Measurements from ENCODE around the gene GMDS. TPM values are rescaled to one million over a fixed set of nuclear protein-coding genes. Genes with fewer than 3 reads are reported as not detected.

GMDS gene
- total and polyA plus RNA-seq, 2 experiments from 2014 or later: 6.3 to 17.7 TPM

- TF ChIP-seq, protein P1, sequence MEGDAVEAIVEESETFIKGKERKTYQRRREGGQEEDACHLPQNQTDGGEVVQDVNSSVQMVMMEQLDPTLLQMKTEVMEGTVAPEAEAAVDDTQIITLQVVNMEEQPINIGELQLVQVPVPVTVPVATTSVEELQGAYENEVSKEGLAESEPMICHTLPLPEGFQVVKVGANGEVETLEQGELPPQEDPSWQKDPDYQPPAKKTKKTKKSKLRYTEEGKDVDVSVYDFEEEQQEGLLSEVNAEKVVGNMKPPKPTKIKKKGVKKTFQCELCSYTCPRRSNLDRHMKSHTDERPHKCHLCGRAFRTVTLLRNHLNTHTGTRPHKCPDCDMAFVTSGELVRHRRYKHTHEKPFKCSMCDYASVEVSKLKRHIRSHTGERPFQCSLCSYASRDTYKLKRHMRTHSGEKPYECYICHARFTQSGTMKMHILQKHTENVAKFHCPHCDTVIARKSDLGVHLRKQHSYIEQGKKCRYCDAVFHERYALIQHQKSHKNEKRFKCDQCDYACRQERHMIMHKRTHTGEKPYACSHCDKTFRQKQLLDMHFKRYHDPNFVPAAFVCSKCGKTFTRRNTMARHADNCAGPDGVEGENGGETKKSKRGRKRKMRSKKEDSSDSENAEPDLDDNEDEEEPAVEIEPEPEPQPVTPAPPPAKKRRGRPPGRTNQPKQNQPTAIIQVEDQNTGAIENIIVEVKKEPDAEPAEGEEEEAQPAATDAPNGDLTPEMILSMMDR (IDR thresholded peaks at IDR 0.05; ENCODE audit: low read depth, low read length): no peak
- Histone ChIP-seq H3K9me3 (ENCODE audit: low read depth) (no peaks in the 10 kb centered on the region), H3K4me3 (no peak overlapping the region), H3K27ac (no peak overlapping the region), H3K4me1 (ENCODE audit: low read depth) (no peaks in the 10 kb centered on the region), H3K36me3 (no peaks in the 10 kb centered on the region), H3K27me3 (no peaks in the 10 kb centered on the region)
- DNase-seq (ENCODE audit: low read depth in 1 of 2, low spot score in 1 of 2): no peak
These were observed 609.1 kb downstream of the GMDS start for GRCh38 chr6:1636272-1636825.

DNA sequence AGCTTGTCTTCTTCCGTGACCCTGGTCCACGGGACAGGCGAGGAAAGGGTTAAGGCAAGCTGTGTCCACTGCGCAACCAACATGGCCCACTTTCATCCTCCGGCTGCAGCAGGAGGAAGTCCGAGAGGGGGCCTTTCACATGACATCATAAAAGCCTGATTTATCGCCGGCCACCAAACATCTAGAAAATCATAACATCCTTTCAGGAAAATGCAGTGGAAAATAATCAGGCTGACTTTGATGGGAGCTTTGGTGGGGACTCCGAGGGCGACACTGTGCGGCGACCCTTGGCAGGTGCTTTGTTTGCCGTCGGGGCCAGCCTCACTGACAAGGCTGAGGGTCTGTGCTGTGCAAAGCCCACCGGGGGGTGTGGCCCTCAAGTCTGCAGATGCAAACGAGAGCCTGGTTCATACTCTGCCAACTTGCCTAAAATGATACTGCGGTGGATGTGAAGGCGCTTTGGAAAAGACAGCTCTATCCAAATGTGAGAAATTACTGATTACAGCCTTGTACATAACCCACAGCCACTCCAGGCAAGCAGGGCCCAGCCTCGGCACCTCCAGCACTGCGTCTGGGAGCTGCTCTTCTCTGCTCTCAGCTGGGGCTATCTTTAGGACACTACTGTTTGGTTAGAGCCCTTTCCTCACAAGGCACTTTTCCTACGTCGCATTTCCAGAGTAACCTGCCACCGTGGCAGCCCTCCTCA lies 609.9 kb downstream of the GMDS start:
- Histone ChIP-seq H3K4me1 (ENCODE audit: low read depth) (no peaks in the 10 kb centered on the region), H3K4me3 (no peak overlapping the region), H3K27me3 (no peaks in the 10 kb centered on the region), H3K9me3 (ENCODE audit: low read depth) (no peaks in the 10 kb centered on the region), H3K36me3 (no peaks in the 10 kb centered on the region), H3K27ac (no peak overlapping the region)
- TF ChIP-seq, protein P1 (IDR thresholded peaks at IDR 0.05; ENCODE audit: low read depth, low read length): no peak
- no peak for DNase-seq (ENCODE audit: low read depth in 1 of 2, low spot score in 1 of 2)

- DNase-seq (ENCODE audit: low read depth in 1 of 2, low spot score in 1 of 2): no peak
- H3K27me3 ChIP-seq: no peaks in the 10 kb centered on the region
- H3K4me1 ChIP-seq (ENCODE audit: low read depth): no peaks in the 10 kb centered on the region
- TF ChIP-seq, protein P1 (IDR thresholded peaks at IDR 0.05; ENCODE audit: low read depth, low read length): no peak
- H3K9me3 ChIP-seq (ENCODE audit: low read depth): no peaks in the 10 kb centered on the region
- H3K4me3 ChIP-seq: no peak overlapping the region
- no peak overlapping the region for H3K27ac ChIP-seq
- no peaks in the 10 kb centered on the region for H3K36me3 ChIP-seq
These were observed 611.3 kb downstream of the GMDS start for GRCh38 chr6:1634081-1634480.

DNA sequence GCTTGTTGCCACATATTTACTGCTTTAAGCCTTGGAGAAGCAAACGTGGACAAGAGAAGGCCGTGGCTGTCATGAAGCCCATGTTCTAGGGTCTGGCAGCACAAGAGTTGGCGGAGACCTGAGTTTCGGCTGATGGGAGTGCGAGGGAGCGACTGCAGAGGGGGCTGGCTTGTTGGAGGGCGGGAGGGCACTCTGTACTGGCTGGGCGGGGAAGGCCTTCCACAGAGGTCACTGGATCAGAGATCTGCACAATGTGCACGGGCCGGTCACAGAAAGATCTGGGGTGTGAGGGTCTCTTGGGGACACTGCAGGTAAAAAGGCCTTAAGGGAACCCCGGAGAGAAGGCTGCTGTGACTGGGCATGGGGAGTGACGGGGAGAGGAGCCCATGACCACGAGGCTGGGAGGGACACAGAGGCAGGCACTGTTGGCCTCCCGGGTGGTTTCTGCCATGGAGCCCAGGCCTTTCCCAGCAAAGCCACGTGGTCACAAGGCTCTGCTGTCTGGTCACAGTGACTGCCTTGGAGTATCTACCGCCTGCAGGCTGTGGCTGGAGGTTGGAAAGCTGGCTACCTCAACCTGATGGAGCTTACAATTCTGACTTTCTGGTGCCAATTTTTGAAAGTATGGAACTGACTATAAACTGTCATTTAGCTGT lies 611.9 kb downstream of the GMDS start:
- Histone ChIP-seq H3K4me1 (ENCODE audit: low read depth) (no peaks in the 10 kb centered on the region), H3K4me3 (no peak overlapping the region), H3K27me3 (no peaks in the 10 kb centered on the region), H3K9me3 (ENCODE audit: low read depth) (no peaks in the 10 kb centered on the region), H3K36me3 (no peaks in the 10 kb centered on the region), H3K27ac (no peak overlapping the region)
- TF ChIP-seq, protein P1 (IDR thresholded peaks at IDR 0.05; ENCODE audit: low read depth, low read length): no peak
- DNase-seq (ENCODE audit: low read depth in 1 of 2, low spot score in 1 of 2): no peak

- Histone ChIP-seq H3K36me3 (no peaks in the 10 kb centered on the region), H3K9me3 (ENCODE audit: low read depth) (no peaks in the 10 kb centered on the region), H3K27ac (no peak overlapping the region), H3K4me1 (ENCODE audit: low read depth) (peaks cover 9% of the 10 kb centered on the region), H3K27me3 (peaks cover 22% of the 10 kb centered on the region), H3K4me3 (no peak overlapping the region)
- no peak for DNase-seq (ENCODE audit: low read depth in 1 of 2, low spot score in 1 of 2)
- TF ChIP-seq, protein P1 (IDR thresholded peaks at IDR 0.05; ENCODE audit: low read depth, low read length): no peak
These were observed 614.2 kb downstream of the GMDS start for GRCh38 chr6:1631251-1631650.
